22Rv1 (cell line): ENCODE data around the gene ZBED2.

ENCODE experiments used
- H3K27ac ChIP-seq: fragments of 450-650 bp; 2 replicates; pipeline ENCODE4 v1.5.1; 2017
- CTCF ChIP-seq: fragments of 450-650 bp; IDR thresholded peaks from 2 replicates; pipeline ENCODE4 v1.5.1; 2017; ENCODE audit warnings: mild to moderate bottlenecking
- ZFX ChIP-seq: fragments of 450-650 bp; IDR thresholded peaks from 2 replicates; pipeline ENCODE4 v1.6.1; 2017; ENCODE audit warnings: antibody characterized with exemption, borderline replicate concordance

Gene ZBED2

GRCh38 chr3:111610612-111611054, 15.5 kb upstream of the ZBED2 start:
- no peak overlapping the region for H3K27ac ChIP-seq
- TF ChIP-seq CTCF, result no peak

- no peak overlapping the region for H3K27ac ChIP-seq
These were observed 15.0 kb upstream of the ZBED2 start for GRCh38 chr3:111610189-111610588.

GRCh38 chr3:111609700-111610099, 14.6 kb upstream of the ZBED2 start:
- no peak overlapping the region for H3K27ac ChIP-seq

More at GRCh38 chr3:111610189-111610588, 15.0 kb upstream of the ZBED2 start:
- TF ChIP-seq CTCF (no peak), ZFX (no peak)

GRCh38 chr3:111608383-111608782, 13.2 kb upstream of the ZBED2 start:
- TF ChIP-seq ZFX (no peak), CTCF (no peak)

More at GRCh38 chr3:111609700-111610099, 14.6 kb upstream of the ZBED2 start:
- TF ChIP-seq ZFX (no peak), CTCF (no peak)

GRCh38 chr3:111607240-111607920, 12.2 kb upstream of the ZBED2 start:
- no peak overlapping the region for H3K27ac ChIP-seq
- TF ChIP-seq CTCF, result no peak
- no peak for TF ChIP-seq ZFX

More at GRCh38 chr3:111608383-111608782, 13.2 kb upstream of the ZBED2 start:
- H3K27ac ChIP-seq, result no peak overlapping the region

- TF ChIP-seq CTCF, result no peak
- no peak for TF ChIP-seq ZFX
These were observed 10.3 kb upstream of the ZBED2 start for GRCh38 chr3:111605493-111605892.

GRCh38 chr3:111605018-111605417, 9.9 kb upstream of the ZBED2 start:
- TF ChIP-seq CTCF (no peak), ZFX (no peak)
- H3K27ac ChIP-seq, result no peak overlapping the region

More at GRCh38 chr3:111605493-111605892, 10.3 kb upstream of the ZBED2 start:
- no peak overlapping the region for H3K27ac ChIP-seq
